Activated gamma-delta T cell treated with anti-CD3 and anti-CD28 coated beads, Interleukin-2, amount 50 U/mL, for 16 hours (primary cell): ENCODE data around the gene BCL2.

Source experiments
- DNase-seq: peaks from one replicate; pipeline ENCODE4 v3.0.0-alpha.2; 2020; ENCODE audit warnings: low read depth

BCL2 gene

DNA sequence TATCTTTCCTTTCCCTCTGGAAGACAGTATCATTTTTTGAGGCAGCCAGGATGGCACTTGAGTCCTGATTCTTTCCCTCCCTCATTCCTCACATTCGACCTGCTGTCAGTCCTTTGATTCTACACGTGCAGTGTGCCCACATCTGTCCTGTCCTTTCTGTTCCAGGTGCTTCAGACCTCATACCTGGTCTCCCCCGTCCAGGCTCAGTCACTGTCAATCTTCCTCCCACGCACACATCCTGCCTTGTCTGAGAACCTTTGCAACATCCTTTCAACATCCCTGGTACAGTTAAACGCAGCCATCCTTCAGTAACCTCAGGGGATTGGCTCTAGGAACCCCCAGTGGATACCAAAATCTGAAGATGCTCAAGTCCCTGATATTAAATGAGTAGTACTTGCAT lies 10.1 kb downstream of the BCL2 start:
- DNase-seq = no peak

DNA sequence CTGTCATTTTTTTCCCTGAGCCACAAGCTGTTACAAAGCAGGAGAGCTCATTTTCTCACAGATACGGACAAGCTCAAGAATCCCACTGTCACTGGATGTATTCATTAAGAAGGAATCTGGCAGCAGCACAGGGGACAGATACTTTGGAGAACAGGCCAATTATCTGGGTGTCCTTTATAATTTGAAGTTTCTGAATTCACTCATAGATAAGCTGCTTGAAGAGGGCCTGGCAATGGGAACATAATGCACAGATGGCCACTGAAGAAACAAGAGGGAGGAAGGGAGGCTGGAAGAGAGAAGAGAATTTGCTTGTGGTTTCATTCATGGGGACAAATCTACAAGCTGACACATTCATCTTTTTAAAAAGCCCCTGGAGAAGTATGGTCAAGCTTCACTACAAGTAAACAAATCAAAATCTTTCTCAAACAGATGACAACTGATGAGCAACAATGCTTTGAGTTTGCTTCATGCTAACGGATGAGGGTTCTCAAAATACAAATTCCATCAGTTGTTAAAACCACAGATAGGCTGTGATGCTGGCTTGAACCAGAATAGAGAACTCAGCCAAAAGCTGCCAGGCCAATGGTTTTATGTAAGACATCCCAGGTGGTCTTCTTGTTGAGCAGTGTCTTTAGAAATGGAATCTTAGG lies 11.9 kb downstream of the BCL2 start:
- no peak for DNase-seq

GRCh38 chr18:63306819-63307550 lies 12.6 kb downstream of the BCL2 start:
- DNase-seq = no peak

DNA sequence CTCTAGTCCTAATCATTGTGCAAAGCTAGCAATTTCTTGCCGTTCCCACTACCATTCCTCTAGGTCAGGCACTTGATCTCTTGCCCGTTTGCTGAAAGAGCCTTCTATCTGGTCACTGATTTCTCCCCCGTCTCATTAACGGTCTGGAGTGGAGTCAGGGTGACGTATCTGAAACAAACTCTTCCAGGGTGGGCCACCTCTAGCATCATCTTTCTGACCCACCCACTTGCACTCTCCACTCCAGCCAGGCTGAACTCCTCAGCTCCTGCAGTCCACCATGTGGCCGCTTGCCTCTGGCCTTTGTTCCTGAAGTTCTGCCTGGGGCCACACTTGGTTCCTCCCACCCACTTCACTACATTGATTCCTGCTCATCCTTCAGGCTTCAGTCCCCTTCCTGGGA lies 13.3 kb downstream of the BCL2 start:
- no peak for DNase-seq

DNA sequence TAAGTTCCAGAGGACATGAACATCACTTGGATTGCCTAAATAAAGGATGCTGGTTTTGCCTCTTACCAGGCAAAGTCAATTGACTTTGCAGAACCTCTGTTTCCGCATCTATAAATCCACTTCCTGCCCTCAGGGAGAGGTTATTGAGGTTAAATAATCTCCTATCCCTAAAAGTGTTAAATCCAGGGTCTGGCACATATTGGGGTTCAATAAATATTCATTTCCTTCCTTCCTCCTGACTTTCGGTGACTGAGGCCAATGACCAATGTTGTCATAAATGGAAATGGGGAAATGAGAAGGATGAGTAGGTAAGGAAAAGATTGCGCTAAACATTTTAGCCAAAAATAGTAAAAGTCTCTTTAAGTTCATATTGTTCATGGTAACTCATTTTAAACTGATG lies 16.0 kb downstream of the BCL2 start:
- DNase-seq = no peak

DNA sequence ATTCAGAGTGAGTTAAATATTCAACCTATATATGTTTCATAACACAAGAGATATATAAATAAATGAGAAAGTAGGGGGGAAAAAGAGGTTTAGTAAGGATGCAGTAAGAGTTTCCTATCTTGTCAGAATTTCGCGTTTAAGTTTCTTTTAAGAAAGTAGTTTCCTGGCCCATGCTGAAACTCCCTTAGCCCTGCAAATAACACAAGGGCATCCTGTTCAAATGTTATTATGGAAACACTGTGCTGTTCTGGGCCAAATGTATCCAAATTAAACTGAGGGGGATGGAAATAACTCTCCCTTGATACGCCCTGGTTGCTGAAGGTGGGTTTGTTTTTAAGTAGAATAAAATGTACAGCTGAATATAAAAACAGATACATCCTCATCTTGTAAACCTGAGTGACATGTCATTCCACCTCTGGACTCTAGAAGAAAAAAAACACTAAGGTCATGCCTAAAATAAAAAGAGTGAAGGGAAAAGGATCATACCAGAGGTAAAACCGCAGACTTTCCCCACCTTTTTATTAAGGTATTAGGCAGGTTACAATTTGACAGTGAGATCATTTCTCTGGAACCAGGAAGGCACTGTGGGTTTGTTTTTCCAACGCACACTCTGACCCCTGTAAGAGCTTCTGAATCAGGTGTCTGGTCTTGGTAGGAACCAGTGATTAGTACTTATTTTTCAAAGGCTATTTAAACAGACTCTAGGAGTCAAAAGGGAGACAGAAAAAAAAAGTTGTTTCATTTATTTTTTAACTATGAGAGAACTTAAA lies 16.7 kb downstream of the BCL2 start:
- no peak for DNase-seq

- DNase-seq = no peak
These were observed 17.3 kb downstream of the BCL2 start for GRCh38 chr18:63302220-63302619.

DNA sequence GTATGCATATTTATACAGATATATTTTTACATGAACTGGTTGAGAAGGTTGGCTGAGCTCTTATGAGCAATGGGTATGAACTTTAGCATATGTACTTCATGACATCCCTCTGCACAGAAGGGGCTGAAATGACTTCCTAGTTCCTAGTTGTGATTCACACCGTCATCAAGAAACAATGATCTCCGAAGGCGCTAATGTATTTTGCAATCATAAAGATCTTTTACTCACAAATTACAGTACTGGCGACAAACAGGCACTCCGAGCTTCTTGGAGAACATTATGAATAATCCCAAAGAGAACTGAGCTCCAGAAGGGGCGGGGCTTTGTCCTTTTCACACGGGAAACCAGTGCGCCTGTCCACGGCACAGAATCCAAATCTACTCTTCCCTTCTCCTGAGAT lies 18.1 kb downstream of the BCL2 start:
- DNase-seq = no peak

GRCh38 chr18:63299837-63300745 lies 19.5 kb downstream of the BCL2 start:
- DNase-seq = no peak

DNA sequence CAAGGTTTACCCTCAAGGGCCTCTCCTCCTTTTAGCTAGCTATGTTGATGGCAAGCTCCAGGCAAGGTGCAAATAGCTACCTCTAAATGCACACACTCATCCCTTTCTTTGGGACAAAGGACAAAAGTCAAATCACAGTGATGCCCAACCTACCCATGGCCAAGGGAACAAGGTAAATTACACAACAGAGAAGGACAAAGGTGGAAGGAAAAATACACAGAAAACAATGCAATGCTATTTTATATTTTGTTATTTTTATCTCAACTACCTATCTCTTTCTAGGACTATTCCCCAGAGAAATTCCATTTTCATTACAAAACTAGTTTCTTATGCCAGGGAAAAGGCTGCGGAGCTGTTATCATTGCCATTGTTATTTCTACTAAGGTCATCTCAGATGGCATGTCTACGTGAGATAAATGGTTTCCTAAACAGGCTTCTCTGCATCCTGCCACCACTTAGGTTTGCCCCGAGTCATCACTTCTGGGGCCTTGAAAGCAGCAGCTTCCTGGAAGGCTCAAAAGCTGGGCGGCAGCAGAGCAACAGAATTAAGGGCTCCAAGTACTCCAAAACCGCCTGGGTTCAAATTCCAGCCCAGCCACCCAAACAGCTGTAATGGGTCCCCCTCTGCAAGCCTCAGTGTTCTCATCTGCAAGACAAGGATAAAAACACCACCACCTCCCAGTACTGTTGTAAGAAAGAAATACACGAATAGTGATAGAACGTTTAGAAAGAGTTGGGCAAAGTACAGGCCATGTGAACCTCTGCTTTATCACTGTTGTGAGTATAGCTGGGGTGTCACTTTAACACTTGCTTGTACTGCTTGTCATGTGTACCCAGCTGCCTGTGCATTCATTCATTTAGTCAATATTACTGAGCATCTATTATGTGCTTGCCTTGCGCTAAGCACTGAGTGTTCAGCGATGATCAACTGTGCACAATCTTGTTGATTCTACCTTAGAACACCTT lies 20.9 kb downstream of the BCL2 start:
- DNase-seq = no peak

- no peak for DNase-seq
These were observed 21.7 kb downstream of the BCL2 start for GRCh38 chr18:63297687-63298399.

GRCh38 chr18:63293935-63294334 lies 25.6 kb downstream of the BCL2 start:
- DNase-seq = no peak

GRCh38 chr18:63292831-63293683 lies 26.5 kb downstream of the BCL2 start:
- DNase-seq = no peak

DNA sequence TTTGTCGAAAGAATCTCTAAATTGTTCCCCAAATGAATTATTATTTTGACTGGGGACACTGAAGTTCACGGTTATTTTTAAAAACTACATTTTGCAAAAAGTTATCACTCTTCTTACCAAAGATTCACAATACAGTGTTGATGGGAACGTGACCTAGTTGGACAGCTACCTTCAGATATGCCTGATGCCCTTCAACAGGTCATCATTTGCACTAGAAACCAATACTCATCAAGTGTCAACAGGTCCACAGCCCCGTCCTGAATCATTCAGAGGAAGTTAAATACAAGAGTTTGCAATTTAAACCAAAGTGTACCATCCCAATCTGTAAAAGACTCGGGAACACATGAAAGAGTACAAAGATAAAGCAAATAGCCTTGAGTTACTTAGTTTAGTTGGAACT lies 28.3 kb downstream of the BCL2 start:
- no peak for DNase-seq

- peak; percentile 14 for DNase-seq
These were observed 28.8 kb downstream of the BCL2 start for GRCh38 chr18:63290821-63291200.

DNA sequence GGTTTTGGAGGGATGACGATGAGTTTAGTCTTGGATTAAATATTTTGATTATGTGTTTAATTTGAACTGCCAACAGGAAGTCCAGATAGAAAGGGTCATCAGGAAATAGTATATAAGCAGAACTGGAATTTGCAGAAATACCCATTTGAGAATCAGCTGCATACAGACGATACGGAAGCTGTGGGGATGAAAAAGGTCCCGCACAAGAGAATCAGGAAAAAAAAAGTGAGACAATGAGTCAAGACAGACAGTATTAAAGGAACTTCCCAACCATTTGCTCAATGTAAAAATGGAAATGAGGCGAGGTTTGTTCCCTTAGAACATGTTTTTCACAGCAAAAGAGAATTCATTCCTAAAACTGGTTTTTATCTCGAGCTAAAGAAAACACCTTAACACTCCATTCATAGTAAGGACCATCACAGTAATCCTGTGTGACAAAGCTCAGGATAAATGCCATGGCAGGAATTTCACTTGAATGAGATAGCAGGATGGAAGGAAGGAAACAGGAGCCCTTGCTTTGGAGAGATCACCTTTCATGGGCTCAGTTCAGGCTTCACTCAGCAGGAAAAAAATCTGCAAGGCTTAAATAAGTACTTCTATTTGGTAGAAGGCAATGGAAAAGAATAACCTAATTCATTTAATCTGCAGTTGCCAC lies 29.3 kb downstream of the BCL2 start:
- no peak for DNase-seq

GRCh38 chr18:63288311-63288710 lies 31.3 kb downstream of the BCL2 start:
- DNase-seq = no peak

DNA sequence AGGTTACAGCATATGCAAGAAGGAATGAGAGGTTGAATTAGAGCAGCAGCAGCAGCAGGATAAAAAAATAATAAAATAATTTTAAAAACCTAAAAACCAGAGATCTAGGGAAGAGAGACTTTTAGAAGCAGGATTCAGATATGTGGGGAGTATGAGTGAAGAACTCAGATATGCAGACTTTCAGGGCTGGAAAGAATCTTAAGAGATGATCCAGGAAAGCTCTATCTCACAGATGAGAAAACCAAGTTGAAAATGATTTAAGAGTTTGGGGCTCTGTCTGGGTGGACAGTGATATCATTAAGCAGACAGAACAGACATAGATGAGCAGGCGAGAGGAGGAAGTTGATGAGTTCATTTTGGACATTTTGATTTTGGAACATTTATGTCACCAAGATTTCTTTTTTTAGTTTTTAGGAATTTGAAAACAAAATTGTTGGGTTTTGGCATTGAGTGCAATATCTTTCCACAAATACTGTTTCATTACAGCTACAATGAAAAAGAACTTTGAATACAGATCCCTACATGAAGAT lies 31.8 kb downstream of the BCL2 start:
- no peak for DNase-seq

DNA sequence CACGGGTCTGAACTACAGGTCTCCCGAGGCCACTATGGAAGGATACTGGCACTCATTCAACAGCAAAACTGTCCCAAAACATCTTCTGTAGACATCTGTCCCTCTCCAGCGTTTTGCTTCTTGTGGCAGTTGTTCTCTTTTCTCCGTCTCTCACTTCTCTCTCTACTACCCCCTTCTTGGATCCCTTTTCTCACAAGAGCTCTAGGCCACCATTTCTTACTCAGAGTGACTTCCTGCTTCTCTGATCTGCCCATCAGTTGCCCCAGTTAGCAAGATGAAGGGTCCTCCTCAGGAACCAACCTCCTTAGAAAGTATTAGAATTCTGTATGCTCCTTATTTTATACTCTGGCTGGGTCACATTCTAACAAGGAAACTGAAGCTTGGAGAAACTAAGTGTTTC lies 32.6 kb downstream of the BCL2 start:
- DNase-seq = no peak
